HK-2 (cell line): ENCODE measurements around the gene CCNA2.

Experiments
- DNase-seq: peaks from one replicate; pipeline ENCODE4 v3.0.0-alpha.2; 2018; ENCODE audit not compliant: unreplicated experiment

The CCNA2 gene

GRCh38 chr4:121806411-121806810 is 17.3 kb downstream of the CCNA2 start:
- no peak for DNase-seq

- DNase-seq, result no peak
Measured at GRCh38 chr4:121801715-121802075, 22.0 kb downstream of the CCNA2 start.

GRCh38 chr4:121800961-121801714 is 22.5 kb downstream of the CCNA2 start, which contains the start of gene EXOSC9:
Gene EXOSC9 (plus strand): TSS chr4:121801323. CDS start chr4:121801425, 102 bp downstream.
- peak; percentile 95 for DNase-seq

GRCh38 chr4:121800638-121800960 is 23.1 kb downstream of the CCNA2 start:
- no peak for DNase-seq

GRCh38 chr4:121799867-121800501 is 23.7 kb downstream of the CCNA2 start:
- DNase-seq, result no peak

GRCh38 chr4:121799208-121799823 is 24.4 kb downstream of the CCNA2 start:
- DNase-seq, result no peak

- no peak for DNase-seq
Measured at GRCh38 chr4:121796283-121796682, 27.4 kb downstream of the CCNA2 start.

GRCh38 chr4:121794505-121795188 is 29.0 kb downstream of the CCNA2 start:
- no peak for DNase-seq

GRCh38 chr4:121792966-121793365 is 30.7 kb downstream of the CCNA2 start:
- DNase-seq, result no peak

- DNase-seq, result no peak
Measured at GRCh38 chr4:121791481-121791880, 32.2 kb downstream of the CCNA2 start.

- DNase-seq, result no peak
Measured at GRCh38 chr4:121790976-121791375, 32.7 kb downstream of the CCNA2 start.

GRCh38 chr4:121789960-121790829 is 33.5 kb downstream of the CCNA2 start:
- DNase-seq, result no peak

- no peak for DNase-seq
Measured at GRCh38 chr4:121789455-121789854, 34.2 kb downstream of the CCNA2 start.

GRCh38 chr4:121788896-121789295 is 34.8 kb downstream of the CCNA2 start:
- DNase-seq, result no peak

- no peak for DNase-seq
Measured at GRCh38 chr4:121786221-121786620, 37.5 kb downstream of the CCNA2 start.

- no peak for DNase-seq
Measured at GRCh38 chr4:121785479-121785878, 38.2 kb downstream of the CCNA2 start.

GRCh38 chr4:121784975-121785374 is 38.7 kb downstream of the CCNA2 start:
- DNase-seq, result peak; percentile 60

GRCh38 chr4:121784401-121784800 is 39.3 kb downstream of the CCNA2 start:
- no peak for DNase-seq

GRCh38 chr4:121783210-121783609 is 40.5 kb downstream of the CCNA2 start:
- no peak for DNase-seq

GRCh38 chr4:121778991-121779628 is 44.6 kb downstream of the CCNA2 start:
- DNase-seq, result no peak

GRCh38 chr4:121777625-121778024 is 46.1 kb downstream of the CCNA2 start:
- peak; percentile 50 for DNase-seq
